Activated T-helper 9 cell treated with anti-CD3 and anti-CD28 coated beads, Interleukin-2, amount 50 U/mL, for 16 hours (primary cell): Measurements from ENCODE around the gene KCNAB1.
"Not testable (repeated sequence)": the region's sequence is repeated elsewhere in the genome, so short reads cannot be mapped to it uniquely, and the experiment has no call there.

Source experiments
- DNase-seq: peaks from one replicate; pipeline ENCODE4 v3.0.0-alpha.2; 2020; ENCODE audit warnings: low read depth

Gene KCNAB1

DNA sequence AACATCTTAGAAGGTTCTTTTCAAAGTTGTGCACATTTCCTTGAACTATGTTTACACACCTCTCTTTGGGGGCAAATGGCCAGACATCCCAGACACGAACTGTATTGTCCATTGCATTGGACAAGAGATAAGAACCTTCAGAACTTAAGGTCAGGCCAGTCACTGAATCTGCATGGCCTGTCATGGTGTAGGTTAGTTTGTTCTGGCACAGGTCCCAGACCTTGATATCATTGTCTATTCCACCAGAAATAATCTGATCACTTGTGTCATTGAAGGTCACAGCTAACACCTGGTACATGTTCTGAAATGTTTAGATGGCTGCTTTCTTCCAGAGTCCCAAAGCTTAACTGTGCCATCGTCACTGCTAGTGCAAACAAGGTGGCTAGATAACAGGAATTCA, 55.7 kb downstream of the KCNAB1 start:
- DNase-seq, result no peak

DNA sequence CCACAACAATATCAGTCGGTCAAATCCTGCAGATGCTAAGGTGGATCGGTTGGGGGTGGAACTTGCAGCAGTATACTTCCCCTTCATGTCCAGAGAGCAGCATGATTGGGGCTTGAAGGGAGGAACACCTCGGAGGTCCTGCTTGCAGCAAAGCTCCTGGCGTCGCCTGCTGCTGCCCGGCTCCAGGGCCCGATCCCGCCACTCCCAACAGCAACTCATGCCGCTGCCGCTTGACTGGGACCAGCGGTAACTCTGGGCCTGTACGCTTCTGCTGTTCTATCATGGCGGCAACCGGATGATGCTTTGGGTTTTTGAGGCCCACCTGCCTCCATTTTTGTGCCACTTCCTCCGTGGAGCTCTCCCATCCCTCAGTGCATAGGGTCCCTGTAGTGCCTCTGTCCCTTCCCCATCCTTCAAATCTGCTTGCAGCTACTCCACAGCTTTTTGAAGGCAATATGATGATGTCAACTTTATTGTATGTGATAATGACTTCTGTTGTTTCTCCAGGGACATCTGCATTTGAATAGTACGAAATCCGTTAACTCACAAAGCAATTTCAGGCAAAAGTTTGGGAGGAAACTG, 56.3 kb downstream of the KCNAB1 start:
- no peak for DNase-seq

DNA sequence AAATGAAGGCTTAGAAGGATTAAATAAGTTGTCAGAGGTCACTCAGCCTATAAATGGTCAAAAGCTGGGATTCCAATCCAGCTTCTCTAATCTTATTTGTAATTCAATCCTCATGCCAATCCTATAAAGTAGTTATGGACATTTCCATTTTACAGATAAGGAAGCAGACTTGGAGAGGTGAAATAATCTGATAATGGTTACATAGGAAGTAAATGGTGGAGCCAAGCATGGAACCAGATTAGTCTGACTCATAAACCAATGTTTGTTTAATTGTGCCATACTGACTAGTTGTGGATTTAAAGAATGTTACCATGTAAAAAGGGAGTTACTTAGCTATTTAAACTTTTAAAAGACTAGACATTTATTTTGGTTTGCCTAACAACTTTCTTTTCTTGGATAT, 59.7 kb downstream of the KCNAB1 start:
- no peak for DNase-seq

DNA sequence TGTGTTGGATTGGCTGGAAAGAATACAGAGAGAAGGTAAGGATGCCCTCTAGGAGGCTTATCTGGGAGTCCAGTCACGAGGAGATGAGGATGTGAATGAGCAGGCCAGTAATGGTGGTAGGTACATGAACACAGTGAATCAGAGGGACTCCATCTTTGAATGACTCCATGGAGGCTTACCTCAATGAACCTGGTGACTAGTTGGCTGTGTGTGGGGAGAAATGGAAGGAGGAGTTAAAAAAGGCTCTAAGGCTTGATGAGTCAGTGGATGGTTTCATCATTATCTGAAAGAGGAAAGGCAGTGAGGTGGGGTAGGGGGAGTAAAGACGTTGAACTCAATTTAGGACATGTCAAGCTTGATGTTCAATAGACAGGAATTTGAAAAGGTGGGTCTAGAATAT, 61.1 kb downstream of the KCNAB1 start:
- no peak for DNase-seq

DNA sequence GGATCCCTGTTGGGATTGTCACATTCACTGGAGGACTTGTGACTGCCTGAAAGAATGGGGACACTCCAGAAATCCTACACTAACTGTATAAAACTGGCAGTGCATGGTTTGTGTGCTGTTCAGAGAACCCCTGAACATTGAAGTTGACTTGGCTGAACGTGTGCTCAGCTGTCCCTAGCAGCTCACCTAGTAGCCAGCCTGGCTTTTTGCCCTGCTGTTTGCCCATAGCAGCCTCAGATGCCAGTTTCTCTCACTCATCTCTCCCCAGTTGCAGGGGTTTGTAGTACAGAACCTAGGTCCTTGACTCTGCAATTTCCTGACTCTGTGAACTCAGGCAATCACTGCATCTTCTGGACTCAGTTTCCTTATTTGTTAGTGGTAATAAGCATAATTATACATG, 63.0 kb downstream of the KCNAB1 start:
- no peak for DNase-seq

DNA sequence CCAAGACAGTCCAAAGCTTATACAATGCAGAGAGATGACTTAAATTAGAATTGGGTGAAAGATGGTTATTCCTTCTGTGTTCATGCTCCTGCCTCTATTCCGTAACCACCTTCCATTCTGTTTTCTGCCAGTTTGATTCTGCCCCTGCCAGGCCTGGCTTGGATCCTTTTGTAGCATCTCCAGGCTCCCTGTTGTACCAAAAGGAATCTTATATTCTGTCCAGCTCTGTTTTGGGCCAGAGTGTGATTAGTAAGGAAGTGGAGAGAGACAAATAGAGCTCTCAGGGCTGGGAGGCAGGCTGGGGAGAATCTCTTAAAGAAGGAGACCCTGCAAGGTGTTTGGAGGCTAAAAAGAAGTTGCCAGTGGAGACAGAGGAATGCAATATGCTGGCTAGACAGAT, 63.8 kb downstream of the KCNAB1 start:
- DNase-seq, result no peak

DNA sequence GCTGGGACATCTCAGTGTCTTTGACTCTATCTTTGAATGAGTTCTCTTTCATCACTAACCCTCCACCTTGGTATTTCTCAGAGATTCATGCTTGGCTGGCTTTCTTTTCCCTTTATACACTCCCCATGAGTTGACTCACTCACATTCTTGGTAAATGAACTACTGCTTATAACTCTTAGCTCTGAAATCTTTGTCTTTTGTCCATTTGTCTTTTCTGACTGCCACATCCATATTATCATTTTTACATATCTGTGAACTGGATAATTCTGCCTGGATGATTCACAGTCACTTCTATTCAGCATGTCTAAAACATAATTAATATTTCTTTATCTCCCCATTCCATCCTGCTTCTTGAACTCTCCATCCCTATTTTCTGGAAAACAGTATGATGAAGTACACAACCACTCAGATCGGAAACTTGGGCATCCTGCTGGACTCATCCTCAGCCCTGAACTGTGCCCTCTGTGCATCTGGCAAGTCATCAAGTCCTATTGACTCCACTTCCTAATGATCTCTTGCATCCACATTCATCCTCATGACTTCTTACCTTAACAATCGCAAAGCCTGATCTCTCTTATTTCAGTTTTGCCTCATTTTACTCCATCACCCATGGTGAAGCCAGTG, 66.9 kb downstream of the KCNAB1 start:
- no peak for DNase-seq

DNA sequence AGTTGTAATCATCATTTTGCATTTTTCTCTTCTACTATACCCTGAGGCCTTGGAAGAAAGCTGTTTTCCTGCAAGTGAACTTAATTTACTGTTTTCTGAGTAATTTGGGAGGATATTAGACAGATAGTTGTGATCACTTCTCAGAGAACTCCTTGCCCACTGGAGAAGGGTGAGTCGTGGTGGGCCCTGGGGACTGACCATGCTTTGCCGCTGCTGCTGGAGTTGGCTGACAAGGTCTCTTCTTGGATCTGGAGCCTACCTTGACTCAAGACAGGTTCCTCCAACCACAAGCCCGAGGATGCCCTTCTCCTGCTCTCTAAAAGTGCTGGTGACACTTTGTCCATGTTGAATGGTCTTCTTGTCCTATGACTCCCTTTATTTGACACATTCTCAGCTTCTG, 68.4 kb downstream of the KCNAB1 start:
- DNase-seq, result no peak

DNA sequence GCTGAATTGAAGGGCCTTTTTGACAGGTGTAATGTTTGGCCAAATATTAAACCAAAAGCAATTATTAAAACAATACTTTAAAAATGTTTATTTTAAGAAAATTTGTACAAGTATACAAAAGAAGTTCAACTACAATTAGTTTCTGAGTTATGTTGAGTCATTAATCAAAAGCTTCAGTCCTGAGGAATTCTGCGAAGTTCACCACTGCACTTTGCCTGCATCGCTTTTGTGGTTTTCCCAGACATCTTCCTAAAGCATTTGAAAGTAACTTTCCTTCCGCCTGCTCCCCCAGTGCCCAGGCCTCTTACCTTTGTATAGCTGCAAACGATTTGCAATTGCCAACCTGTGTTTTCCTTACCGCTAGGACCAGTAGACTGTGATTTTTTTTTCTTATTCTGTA, 69.5 kb downstream of the KCNAB1 start:
- DNase-seq, result no peak

DNA sequence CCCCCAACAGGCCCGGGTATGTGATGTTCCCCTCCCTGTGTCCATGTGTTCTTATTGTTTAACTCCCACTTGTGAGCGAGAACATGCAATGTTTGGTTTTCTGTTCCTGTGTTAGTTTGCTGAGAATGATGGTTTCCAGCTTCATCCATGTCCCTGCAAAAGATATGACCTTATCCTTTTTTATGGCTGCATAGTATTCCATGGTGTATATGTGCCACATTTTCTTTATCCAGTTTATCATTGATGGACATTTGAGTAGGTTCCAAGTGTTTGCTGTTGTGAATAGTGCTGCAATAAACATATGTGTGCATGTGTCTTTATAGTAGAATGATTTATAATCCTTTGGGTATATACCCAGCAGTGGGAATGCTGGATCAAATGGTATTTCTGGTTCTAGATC, 74.6 kb downstream of the KCNAB1 start:
- not testable (repeated sequence) for DNase-seq

DNA sequence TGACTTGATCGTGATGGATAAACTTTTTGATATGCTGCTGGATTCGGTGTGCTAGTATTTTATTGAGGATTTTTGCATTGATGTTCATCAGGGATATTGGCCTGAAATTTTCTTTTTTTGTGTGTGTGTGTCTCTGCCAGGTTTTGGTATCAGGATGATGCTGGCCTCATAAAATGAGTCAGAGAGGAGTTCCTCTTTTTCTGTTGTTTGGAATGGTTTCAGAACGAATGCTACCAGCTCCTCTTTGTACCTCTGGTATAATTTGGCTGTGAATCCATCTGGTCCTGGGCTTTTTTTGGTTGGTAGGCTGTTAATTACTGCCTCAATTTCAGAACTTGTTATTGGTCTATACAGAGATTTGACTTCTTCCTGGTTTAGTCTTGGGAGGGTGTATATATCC, 76.8 kb downstream of the KCNAB1 start:
- not testable (repeated sequence) for DNase-seq

DNA sequence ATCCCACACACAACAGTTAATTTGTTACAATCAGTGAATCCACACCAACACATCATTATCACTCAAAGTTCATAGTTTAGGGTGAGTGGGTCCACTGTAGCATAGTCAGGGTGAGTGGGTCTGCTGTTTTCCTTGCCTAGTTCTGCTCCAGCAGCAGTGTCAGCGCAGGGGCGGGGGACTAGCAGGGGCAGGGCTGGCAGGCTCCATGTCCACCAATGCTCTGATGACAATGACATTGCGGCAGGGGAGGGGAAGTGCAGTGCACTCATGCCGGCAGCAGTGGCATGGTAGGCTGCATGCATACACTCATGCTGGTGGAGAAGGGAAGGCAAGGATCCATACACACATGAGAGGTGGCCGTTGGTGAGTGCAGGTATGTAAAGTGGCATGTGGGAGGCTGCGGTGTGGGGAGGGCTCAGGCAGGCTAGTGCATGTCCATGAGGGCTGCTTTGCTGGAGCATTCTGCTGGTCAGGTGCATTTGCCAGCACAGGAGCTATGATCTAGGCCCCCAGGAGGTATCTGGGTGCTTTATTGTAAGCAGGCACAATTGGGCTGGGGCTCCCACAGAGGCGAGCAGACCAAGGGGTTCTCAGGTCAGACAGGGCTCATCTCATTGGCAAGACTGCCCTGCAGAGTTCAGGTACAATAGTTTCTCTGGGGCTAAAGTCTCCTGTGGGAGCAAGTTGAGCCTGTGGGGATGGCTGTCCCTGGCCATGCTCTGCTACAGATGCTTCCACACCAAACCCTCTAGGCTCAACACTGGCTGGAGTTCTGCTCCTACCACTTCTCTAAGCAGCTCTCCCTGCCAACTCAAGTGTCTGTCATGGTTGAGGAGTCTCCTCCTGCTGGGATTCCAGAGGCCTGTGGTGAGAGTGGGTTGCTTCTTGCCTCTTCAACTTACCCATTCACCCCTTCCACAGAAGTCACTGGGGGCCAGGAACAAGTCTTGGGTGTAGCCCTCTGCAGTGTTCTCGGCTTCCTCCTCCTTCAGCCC, 81.3 kb downstream of the KCNAB1 start:
- DNase-seq, result no peak

DNA sequence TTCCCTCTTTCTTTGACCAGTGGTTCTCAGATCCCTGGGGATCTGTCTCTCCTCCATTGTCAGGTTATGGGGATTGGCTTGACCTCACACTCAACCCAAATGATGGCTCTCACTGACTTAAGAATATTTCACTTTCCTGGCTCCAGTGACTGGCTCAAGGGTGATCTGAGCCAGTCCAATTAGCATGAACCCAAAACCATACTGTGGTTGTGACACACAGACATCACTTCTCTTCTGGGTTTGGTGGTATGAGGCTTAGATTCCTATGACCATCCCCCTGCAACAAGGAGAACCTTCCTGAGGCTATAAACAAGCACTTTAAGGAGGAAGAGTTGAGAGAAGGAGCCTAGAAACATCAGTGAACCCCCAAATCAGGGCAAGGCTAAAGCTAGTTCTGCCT, 85.8 kb downstream of the KCNAB1 start:
- DNase-seq, result no peak

DNA sequence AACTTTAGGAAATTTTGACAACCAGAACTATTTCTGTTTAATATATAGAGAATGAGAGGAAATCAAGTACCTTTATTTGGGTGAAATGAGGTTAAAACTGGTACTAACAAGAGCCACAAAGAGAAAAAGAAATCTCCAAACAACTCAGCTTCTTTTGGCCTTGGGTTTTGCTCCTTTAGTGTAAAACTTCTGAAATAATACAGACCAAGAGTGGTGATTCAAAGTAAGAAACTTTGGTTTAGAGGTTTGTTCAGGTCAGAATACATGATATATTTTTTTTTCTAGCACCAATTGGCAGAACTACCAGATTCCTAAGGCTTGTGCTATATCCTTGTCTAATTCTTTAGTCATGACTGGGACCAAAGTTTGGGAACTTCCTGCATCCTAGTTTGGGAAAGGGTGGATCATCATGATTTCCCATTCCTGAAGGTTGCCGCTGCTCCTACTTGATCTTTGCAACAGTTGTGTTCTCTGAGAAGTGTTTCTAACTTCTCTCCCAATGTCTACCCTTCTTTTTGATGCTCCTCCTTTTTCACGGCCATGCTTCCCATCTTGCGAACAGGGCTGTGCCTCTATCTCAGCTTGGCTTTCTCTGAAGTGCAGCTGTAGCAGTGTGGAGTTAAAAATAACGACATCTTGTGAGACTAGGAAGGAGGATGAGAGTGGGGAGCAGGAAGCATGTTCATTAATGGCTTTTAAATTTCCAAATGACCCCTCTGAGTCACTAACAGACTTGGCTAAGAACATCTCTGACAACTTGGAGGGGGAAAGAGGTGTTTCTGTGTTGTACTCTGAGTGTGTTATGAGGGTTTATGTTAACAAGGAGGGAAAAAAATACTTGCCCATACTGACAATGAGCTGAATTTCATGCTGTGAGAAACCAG, 87.7 kb downstream of the KCNAB1 start:
- no peak for DNase-seq

DNA sequence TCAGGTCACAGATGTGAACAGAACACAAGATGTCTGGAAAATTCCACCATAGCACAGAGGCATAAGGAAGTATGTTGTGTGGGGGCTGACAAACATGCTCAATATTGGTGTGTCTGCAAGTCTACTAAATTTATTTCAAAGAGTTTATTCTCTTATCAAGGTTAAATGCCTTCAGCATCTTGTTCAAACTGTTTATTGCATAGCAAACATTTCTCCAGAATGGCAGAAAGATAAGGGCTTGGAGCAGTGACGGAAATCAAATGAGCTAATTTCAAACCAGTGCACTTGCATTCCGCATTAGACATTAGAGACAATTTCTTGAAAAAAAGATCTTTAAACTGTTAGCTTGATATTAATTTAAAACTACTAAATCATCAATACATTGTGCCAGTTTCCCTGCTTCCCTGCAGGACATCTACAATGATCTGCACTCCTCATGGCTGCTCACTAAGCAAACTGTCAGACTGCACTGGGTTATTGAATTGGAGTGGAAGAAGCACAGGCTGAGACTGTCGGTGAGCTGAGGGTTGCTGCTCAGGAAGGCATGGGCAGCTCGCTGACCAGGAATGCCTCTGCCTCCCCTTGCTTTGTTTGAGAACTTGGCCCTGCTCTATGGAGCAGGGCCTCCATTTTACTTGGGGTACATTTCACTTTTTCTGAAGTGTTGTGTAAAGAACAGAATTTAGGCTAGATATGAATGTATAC, 89.4 kb downstream of the KCNAB1 start:
- DNase-seq, result no peak

DNA sequence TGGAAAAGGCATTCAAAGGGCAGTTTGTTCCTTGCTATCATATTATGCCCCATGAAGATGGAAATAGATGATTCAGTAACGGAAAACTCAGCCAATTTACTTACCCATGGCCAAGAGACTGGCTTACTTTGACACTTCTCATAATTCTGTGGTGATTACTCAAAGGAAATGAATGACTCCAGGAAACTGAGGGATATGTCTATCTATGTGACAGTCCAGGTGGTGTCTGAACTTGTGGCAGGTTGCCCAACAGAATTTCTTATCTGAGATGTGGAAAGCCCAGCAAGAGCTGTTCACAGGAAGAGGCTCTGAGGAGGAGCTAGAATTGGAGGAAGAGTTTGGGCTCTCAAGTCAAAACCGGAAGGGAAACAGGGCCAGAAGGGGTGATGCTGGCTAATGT, 91.2 kb downstream of the KCNAB1 start:
- no peak for DNase-seq

DNA sequence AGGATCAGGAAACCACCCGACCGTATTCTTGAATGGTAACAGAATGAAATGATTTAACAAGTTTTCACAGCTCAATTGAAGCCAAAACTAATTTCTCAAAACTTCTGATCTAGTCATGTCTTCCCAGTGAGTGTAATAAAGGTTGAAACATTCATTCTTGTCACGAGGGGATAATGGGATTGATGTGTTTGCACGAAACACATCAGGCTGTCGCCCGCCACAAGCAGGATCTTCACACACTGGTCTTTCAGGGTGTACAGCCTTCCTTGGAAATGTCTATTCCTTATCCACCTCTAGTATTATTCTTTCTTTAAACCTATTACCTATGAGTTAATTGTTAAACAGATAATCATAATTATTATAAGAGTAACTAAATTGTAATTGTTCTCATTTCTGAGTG, 94.3 kb downstream of the KCNAB1 start:
- DNase-seq, result no peak

DNA sequence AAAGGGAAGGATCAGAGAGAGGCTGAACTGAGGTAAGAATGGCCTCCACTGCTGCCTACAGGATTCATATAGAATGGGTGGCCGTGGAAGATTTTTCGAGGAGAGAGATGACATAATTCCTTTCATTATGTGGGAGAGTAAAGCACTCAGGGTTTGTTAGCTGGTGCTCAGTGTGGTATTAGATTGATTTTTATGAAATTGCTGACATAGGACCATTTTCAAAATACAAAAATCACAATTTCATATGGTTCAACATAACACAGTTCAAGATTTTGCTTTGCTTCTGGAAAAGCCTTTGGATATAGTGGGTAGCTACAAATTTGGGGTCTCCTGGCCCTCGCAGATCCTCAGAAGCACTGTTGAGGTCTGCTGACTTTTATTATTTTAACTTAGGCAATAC, 95.4 kb downstream of the KCNAB1 start:
- no peak for DNase-seq

DNA sequence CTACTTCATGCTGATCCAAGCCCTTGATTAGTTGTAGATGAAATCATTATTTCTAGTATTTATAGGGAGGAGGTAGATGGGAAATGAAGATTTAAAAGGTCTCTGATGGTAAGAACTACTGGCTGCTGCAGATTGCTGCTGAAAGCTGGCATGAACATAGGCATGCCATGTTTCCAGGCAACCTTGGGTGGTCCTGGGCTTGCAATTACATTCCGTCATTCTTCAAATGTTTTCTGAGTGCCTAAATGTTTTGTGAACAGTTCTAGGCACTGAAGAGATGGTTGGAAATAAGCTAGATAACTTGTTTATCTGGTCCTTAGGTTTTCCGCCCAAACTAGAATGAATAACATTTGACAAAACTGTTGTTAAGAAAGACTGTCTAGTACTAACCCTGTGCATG, 95.8 kb downstream of the KCNAB1 start:
- DNase-seq, result no peak

DNA sequence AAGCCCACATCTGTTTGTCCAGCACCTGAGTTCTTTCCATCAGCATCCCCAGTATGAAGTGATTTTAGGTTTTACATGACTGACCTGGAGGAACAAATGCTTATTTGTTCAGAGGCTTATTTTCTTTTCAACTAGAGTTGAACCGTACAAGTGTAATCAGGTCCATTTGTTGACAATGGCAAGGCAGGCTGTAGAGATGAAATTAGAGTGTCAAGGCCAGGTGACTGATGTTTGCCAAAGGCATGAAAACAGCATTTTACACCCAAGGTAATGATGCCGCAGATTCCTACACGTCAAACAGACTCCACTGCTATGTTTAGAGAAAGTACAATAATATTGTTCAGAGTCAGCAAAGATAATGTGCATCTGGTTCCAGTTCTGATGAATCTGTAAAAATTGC, 96.5 kb downstream of the KCNAB1 start:
- DNase-seq, result no peak

DNA sequence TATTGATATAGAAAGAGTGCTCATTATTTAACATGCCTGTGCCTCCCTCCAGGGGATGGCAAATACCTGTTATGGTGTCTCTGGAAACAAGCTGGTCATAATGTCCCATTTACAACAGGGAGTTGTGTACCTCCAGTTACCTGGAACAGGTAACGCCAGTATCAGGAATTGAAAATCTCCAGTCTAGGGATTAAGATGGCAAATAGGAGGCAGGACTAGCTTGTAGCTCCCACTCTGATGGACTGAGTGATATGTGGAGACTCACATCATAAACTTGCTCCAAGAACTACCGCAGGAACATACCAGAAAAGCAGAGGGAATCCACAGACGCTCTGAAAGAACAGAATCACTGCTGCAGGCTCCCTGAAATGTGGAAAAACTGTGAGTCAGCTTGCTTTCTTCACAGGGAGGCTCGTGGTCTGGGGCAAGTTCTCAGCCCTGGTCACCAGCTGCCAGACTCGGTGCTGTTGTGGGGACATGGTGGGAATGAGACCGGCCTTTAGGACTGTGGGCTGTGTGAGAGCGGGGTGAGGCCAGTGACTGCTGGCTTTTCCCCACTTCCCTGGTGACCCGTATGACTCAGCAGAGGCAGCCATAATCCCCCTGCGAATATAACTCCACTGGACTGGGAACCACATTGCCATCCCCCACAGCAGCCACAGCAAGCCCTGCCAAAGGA, 97.4 kb downstream of the KCNAB1 start:
- DNase-seq, result no peak
